Caco-2 (cell line): Measurements from ENCODE around the gene C1orf226. TPM values are rescaled to one million over a fixed set of nuclear protein-coding genes. Genes with fewer than 3 reads are reported as not detected.
A peak's percentile ranks its signal among the peaks of the same experiment; 100 is the strongest.

ENCODE experiments used
- BruUV-seq: library from RNA; stranded (reverse); fragments of 400-500 nt; replicated peaks from 2 replicates; lab custom pipeline; 2021; lab: Mats Ljungman, UMichigan
- CTCF ChIA-PET: fragments of 300-600 bp; sonication (Branson Sonifier 250); formaldehyde crosslinking; loops from one replicate; lab custom pipeline; 2022; ENCODE audit warnings: antibody characterized with exemption; lab: Charles Lee
- POLR2A ChIA-PET: fragments of 300-600 bp; sonication (Branson Sonifier 250); formaldehyde crosslinking; loops from one replicate; lab custom pipeline; 2022; ENCODE audit warnings: antibody characterized with exemption; lab: Charles Lee
- DNase-seq, 2 experiments: peaks; one replicate each; pipeline versions ENCODE4 v3.0.0 to v3.0.0-alpha.2; 2020 to 2022
- H3K27me3 ChIP-seq: replicated peaks from 2 replicates; pipeline ENCODE4 v1.6.0; 2011; ENCODE audit warnings: low read length; ENCODE audit not compliant: control insufficient read depth, insufficient read depth
- H3K36me3 ChIP-seq: 2 replicates; pipeline ENCODE4 v1.5.1; 2011; ENCODE audit warnings: low read length; ENCODE audit not compliant: control insufficient read depth, insufficient read depth
- H3K4me1 ChIP-seq: fragments of 250-450 bp; sonication (Bioruptor Pico); 2 replicates; pipeline ENCODE4 v1.5.1; 2020; ENCODE audit warnings: mild to moderate bottlenecking
- H3K4me3 ChIP-seq: 2 replicates; pipeline ENCODE4 v1.5.1; 2011; ENCODE audit warnings: low read depth, mild to moderate bottlenecking, control low read depth, low read length
- H3K9me3 ChIP-seq: fragments of 250-450 bp; sonication (Bioruptor Pico); 2 replicates; pipeline ENCODE4 v1.5.1; 2020; ENCODE audit warnings: mild to moderate bottlenecking, moderate library complexity
- H3K27ac Mint-ChIP-seq: one replicate; pipeline ENCODE4 v1.8.0; 2022; ENCODE audit warnings: mixed read lengths; ENCODE audit not compliant: unreplicated experiment
- H3K27me3 Mint-ChIP-seq: one replicate; pipeline ENCODE4 v1.8.0; 2022; ENCODE audit warnings: mixed read lengths; ENCODE audit not compliant: insufficient read depth, unreplicated experiment
- H3K36me3 Mint-ChIP-seq: one replicate; pipeline ENCODE4 v1.8.0; 2022; ENCODE audit warnings: mild to moderate bottlenecking, mixed read lengths; ENCODE audit not compliant: insufficient read depth, unreplicated experiment
- H3K4me1 Mint-ChIP-seq: one replicate; pipeline ENCODE4 v1.8.0; 2022; ENCODE audit warnings: low read depth, mixed read lengths; ENCODE audit not compliant: unreplicated experiment
- H3K4me3 Mint-ChIP-seq: one replicate; pipeline ENCODE4 v1.8.0; 2022; ENCODE audit warnings: mild to moderate bottlenecking, moderate library complexity, mixed read lengths; ENCODE audit not compliant: unreplicated experiment
- H3K9me3 Mint-ChIP-seq: one replicate; pipeline ENCODE4 v1.8.0; 2022; ENCODE audit warnings: mixed read lengths; ENCODE audit not compliant: unreplicated experiment
- intact Hi-C: fragments of 100-400 bp; cut with micrococcal nuclease; formaldehyde crosslinking; loops from one replicate; pipeline ENCODE4 v1.10.0; 2022; ENCODE audit not compliant: unreplicated experiment
- total RNA-seq: library from RNA; stranded (reverse); gene quantifications from 2 replicates; pipeline ENCODE4 v1.2.3, GENCODE V29; 2022
- TF ChIP-seq, protein P1 (sequence below), 2 experiments: fragments of 200-600 bp in 1 of 2; IDR thresholded peaks; 1 replicate in 1 of 2; 2 replicates in 1 of 2; pipeline versions ENCODE4 v1.5.1 to v1.8.0; 2011 to 2022; ENCODE audit warnings: antibody characterized with exemption in 1 of 2, control low read depth in 1 of 2, inconsistent platforms in 1 of 2, low read depth in 1 of 2, low read length in 1 of 2, mild to moderate bottlenecking in 1 of 2, moderate library complexity in 1 of 2; ENCODE audit not compliant: insufficient read depth in 1 of 2, severe bottlenecking in 1 of 2, unreplicated experiment in 1 of 2

C1orf226 gene
- total RNA-seq, 1 experiment from 2014 or later = 7.3 TPM

- Histone ChIP-seq H3K27me3 (no peaks in the 10 kb centered on the region), H3K4me3 (no peak overlapping the region), H3K9me3 (no peaks in the 10 kb centered on the region), H3K4me1 (no peaks in the 10 kb centered on the region; the same call in 1 of the 2 replicates), H3K36me3 (no peaks in the 10 kb centered on the region)
- Mint-ChIP-seq H3K27me3 (peaks cover 10% of the 10 kb centered on the region), H3K9me3 (no peaks in the 10 kb centered on the region), H3K4me1 (peaks cover 7% of the 10 kb centered on the region), H3K4me3 (no peak overlapping the region), H3K27ac (no peak overlapping the region), H3K36me3 (no peaks in the 10 kb centered on the region)
- DNase-seq = no peak
- TF ChIP-seq, protein P1, sequence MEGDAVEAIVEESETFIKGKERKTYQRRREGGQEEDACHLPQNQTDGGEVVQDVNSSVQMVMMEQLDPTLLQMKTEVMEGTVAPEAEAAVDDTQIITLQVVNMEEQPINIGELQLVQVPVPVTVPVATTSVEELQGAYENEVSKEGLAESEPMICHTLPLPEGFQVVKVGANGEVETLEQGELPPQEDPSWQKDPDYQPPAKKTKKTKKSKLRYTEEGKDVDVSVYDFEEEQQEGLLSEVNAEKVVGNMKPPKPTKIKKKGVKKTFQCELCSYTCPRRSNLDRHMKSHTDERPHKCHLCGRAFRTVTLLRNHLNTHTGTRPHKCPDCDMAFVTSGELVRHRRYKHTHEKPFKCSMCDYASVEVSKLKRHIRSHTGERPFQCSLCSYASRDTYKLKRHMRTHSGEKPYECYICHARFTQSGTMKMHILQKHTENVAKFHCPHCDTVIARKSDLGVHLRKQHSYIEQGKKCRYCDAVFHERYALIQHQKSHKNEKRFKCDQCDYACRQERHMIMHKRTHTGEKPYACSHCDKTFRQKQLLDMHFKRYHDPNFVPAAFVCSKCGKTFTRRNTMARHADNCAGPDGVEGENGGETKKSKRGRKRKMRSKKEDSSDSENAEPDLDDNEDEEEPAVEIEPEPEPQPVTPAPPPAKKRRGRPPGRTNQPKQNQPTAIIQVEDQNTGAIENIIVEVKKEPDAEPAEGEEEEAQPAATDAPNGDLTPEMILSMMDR (IDR thresholded peaks at IDR 0.05; ENCODE audit: insufficient read depth in 1 of 2, low read depth in 1 of 2, low read length in 1 of 2, severe bottlenecking in 1 of 2, unreplicated experiment in 1 of 2) = no peak
- intact Hi-C loops = no loop called here
- BruUV-seq = no TSS peak
- ChIA-PET POLR2A (no interaction called here), CTCF (no interaction called here)
These were observed 14.8 kb downstream of the C1orf226 start for GRCh38 chr1:162396201-162396906.

DNA sequence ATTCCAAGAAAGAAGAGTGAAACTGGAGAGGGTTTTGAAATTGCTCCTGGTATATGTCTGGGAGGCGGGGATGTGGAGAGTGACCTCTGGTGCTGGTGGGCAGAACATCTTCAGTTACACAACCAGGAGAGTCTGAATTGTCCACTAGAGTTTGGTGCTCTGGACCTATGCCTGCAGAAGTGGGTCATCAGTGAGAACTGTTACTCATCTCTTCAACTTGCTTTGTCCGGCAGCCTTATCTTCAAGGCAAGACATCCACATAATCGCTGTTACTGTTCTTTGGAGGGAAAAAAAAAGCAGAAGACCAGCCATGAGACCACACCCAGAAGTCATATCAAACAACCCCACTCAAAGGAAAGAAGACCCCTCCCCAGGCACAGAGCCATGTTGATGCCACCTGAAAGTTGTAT, 15.5 kb downstream of the C1orf226 start:
- ChIA-PET POLR2A (interaction anchor here (0.6 kb wide), 1 partner anchor 121 kb away, joined by 3 read pairs; no protein-coding TSS in a partner anchor), CTCF (interaction anchor here (1.6 kb wide), 1 partner anchor 39 kb away, joined by 5 read pairs; no protein-coding TSS in a partner anchor)
- Mint-ChIP-seq H3K36me3 (no peaks in the 10 kb centered on the region), H3K27me3 (peaks cover 10% of the 10 kb centered on the region), H3K9me3 (no peaks in the 10 kb centered on the region), H3K27ac (no peak overlapping the region), H3K4me3 (no peak overlapping the region), H3K4me1 (peaks cover 2% of the 10 kb centered on the region)
- no peak for DNase-seq
- H3K36me3 ChIP-seq = no peaks in the 10 kb centered on the region
- TF ChIP-seq, protein P1 (IDR thresholded peaks at IDR 0.05; ENCODE audit: insufficient read depth in 1 of 2, low read depth in 1 of 2, low read length in 1 of 2, severe bottlenecking in 1 of 2, unreplicated experiment in 1 of 2) = peak in 1 of 2 experiments; percentile 30
- no TSS peak for BruUV-seq
- no peaks in the 10 kb centered on the region; the same call in 1 of the 2 replicates for H3K4me1 ChIP-seq
- no peak overlapping the region for H3K4me3 ChIP-seq
- no peaks in the 10 kb centered on the region for H3K27me3 ChIP-seq
- no peaks in the 10 kb centered on the region for H3K9me3 ChIP-seq
- intact Hi-C loops = no loop called here

GRCh38 chr1:162397943-162398560, 16.5 kb downstream of the C1orf226 start:
- ChIA-PET POLR2A (no interaction called here), CTCF (interaction anchor here (0.7 to 1.8 kb wide), 3 partner anchors 40 to 342 kb away, joined by 3 to 7 read pairs (median 5); no protein-coding TSS in a partner anchor)
- peaks cover 10% of the 10 kb centered on the region for H3K27me3 Mint-ChIP-seq
- no peaks in the 10 kb centered on the region for H3K36me3 ChIP-seq
- no peak overlapping the region for H3K4me3 Mint-ChIP-seq
- H3K36me3 Mint-ChIP-seq = no peaks in the 10 kb centered on the region
- H3K4me1 ChIP-seq = no peaks in the 10 kb centered on the region
- no peaks in the 10 kb centered on the region for H3K9me3 Mint-ChIP-seq
- H3K27ac Mint-ChIP-seq = no peak overlapping the region
- no peaks in the 10 kb centered on the region for H3K4me1 Mint-ChIP-seq
- H3K9me3 ChIP-seq = no peaks in the 10 kb centered on the region
- H3K27me3 ChIP-seq = no peaks in the 10 kb centered on the region
- no TSS peak for BruUV-seq
- intact Hi-C loops = no loop called here
- TF ChIP-seq, protein P1 (IDR thresholded peaks at IDR 0.05; ENCODE audit: insufficient read depth in 1 of 2, low read depth in 1 of 2, low read length in 1 of 2, severe bottlenecking in 1 of 2, unreplicated experiment in 1 of 2) = no peak
- no peak overlapping the region for H3K4me3 ChIP-seq
- DNase-seq = no peak
